C1 segment of cervical spinal cord (tissue), 14 donors: ENCODE data around the gene BLTP2.

Experiments
- DNase-seq, 14 donors: peaks; one replicate each; lab custom pipeline; 2025; lab: John Stamatoyannopoulos, UW

BLTP2 gene

GRCh38 chr17:28599311-28600184, 45.4 kb downstream of the BLTP2 start:
- DNase-seq: peak in 6 of 14 donors; percentile 24 to 66 (median 40)

- peak; percentile 16 to 86 (median 77) for DNase-seq
Observed at GRCh38 chr17:28598799-28599310, 46.1 kb downstream of the BLTP2 start, which contains the start of gene SPAG5. Gene SPAG5 (minus strand): TSS chr17:28599025. CDS start chr17:28598946, 79 bp downstream.

- DNase-seq: no peak
Observed at GRCh38 chr17:28598389-28598788, 46.6 kb downstream of the BLTP2 start.

- DNase-seq: no peak
Observed at GRCh38 chr17:28597606-28598383, 47.2 kb downstream of the BLTP2 start.
